GM19193 (cell line): ENCODE measurements around the gene TNS1.

ENCODE experiments used
- POLR2A ChIP-seq: IDR thresholded peaks from 4 replicates; pipeline ENCODE4 v1.6.1; 2011; ENCODE audit not compliant: insufficient read depth, insufficient read length; ENCODE audit errors: extremely low read depth

TNS1 gene

DNA sequence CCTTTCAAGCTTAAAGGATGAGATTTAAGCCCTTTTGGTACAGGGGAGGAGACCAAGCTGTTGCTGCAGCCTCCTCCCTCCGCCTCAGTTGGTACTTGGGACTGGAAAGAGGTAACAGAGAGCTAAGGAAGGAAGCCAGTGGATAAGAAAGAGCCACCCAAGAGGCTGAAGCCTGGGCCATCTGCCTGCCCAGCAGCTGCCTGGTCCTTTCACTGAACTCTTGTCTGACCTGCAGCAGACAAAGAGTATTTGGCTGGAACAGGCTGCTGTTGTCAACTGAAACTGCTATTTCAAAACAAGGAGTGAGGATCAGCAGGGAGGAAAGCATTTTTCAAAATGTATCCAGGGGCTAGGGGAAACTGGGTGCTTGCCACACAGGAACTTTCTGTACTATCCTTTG is 30.3 kb downstream of the TNS1 start:
- TF ChIP-seq POLR2A, result no peak

DNA sequence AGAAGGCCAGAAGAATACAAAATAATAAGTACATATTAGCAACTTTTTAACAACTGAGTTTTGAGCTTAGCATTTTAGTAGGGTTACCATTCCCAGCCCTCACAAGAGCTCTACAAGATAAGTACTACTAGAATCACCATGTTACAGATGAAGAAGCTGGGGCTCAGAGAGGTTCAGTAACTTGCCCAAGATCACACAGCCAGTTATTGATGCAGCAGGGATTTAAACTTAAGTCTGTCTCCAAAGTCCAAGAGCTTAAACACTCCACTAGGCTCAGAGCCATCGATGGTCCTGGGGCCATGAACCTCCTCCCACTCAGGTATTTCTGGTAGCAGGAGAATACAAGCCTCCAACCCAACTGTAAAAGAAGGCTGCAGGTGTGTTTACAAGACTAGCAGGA is 30.8 kb downstream of the TNS1 start:
- TF ChIP-seq POLR2A, result no peak

DNA sequence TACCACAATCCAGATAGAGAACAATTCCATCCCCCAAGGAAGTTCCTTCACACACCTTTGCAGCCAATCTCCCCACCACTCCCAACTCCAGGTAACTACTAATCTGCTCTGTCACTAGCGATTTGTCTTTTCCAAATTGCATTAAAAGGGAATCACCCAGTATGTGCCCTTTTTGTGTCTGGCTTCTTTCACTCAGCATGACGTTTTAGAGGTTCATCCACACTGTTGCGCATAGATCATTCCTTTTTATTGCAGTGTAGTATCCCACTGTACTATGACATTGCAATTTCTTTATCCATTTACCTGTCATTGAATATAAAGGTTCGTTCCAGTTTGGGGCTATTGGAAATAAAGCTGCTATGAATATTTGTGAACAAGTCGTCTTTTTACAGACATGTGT is 31.6 kb downstream of the TNS1 start:
- TF ChIP-seq POLR2A, result no peak

DNA sequence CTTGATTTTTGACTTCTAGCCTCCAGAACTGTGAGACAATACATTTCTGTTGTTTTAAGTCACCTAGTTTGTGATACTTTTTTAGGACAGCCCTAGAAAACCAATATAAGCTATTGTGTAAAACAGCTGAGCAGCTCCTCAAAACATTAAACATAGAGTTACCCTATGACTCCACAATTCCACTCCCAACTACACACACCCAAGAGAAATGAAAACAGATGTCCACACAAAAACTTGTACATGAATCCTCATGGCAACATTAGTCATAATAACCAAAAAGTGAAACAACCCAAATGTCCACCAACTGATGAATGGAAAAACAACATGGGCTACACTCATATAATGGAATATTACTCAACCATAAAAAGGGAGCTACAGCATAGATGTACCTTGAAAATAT is 32.6 kb downstream of the TNS1 start:
- no peak for TF ChIP-seq POLR2A

DNA sequence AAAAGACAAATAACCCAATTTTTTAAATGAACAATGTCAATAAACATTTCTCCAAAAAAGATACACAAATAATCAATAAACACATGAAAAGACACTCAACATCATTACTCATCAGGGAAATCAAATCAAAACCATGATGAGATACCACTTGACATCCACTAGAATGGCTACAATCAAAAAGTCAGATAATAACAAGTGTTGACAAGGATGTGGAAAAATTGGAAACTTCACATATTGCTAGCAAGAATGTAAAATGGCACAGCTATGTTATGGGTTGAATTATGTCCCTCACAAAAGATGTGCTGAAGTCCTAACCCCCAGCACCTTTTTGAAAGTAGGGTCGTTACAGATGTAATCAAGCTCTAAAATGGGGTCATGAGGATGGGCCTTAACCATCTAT is 33.2 kb downstream of the TNS1 start:
- TF ChIP-seq POLR2A, result no peak

DNA sequence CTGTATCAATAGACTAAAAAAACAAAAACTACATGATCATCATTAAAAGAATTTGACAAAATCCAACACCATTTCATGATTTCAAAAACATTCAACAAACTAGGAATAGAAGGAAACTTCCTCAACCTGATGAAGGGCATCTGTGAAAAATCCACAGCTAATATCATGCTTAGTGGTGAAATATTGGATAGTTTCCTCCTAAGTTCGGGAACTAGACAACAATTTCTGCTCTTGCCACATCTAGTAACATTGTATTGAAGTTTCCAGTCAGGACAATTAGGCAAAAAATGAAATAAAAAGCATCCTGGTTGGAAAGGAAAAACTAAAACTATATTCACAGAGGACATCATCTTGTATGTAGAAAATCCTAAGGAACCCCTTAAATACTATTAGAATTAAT is 34.8 kb downstream of the TNS1 start:
- TF ChIP-seq POLR2A, result no peak

DNA sequence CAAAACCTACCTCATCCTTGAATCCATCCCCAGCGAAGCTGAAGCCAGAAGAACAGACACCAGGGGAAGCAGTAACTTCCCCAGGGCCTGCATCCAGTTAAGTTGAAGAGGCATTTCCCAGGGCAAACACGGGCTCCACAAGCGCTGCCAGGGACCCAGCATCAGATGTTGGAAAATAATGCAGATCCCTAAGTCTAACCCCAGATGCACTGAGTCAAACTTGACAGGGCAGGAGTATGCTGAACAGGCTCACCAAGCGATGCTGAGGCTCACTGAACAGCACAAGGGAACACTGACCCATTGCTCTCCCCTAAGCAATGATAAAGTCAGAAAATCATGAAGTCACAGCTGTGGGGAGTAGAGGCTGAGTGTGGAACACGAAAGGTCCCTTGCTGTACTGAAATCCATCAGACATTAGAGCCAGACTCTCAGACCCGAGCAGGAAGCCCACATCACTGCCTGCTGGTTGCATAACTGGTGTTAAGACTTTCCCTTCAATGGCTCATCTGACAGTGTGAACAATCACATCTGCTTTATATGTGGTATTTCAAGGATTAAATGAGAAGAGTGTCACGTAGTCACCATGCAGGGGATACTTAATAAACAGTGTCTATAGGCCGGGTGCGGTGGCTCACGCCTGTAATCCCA is 36.2 kb downstream of the TNS1 start:
- TF ChIP-seq POLR2A, result no peak

DNA sequence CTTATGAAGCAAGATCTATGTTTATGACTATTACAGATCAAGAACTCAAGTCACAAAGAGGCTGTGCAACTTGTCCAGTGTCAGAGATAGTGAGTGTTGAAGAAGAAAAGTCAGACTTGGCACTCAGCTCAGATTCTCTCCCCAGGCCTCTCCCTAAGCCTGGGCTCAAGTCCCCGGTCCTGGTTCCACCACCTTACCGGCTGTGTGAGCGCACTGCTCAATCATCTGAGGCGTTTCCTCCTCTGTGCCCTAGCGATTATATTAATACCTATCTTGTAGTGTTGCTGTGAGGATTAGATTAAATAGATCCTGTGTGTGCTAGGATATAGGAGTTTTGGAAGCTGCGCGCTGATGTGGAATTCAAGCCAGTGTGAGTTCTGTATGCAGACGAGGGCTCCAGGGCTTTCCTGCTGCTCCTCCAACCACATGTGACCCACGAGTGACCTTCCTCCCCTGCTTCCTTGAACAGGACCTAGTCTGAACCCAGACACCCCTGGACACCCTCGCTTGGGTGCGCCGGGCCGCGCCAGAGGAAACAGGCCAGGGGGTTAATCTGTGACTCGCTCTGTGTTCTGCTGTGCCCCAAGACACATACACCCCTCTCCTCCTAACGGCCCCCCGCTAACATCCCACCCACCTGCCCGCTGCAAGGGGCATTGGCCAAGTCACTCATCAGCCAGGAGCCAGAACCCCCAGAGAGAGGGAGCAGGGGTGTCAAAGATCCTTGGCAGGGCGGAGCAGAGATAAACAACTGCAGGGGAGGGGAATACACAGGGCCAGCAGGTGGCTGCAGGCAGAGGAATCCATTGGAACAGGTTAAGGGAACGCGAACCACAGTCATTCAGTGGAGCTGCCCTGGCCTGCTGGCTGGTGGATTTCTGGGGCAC is 38.3 kb downstream of the TNS1 start:
- no peak for TF ChIP-seq POLR2A

DNA sequence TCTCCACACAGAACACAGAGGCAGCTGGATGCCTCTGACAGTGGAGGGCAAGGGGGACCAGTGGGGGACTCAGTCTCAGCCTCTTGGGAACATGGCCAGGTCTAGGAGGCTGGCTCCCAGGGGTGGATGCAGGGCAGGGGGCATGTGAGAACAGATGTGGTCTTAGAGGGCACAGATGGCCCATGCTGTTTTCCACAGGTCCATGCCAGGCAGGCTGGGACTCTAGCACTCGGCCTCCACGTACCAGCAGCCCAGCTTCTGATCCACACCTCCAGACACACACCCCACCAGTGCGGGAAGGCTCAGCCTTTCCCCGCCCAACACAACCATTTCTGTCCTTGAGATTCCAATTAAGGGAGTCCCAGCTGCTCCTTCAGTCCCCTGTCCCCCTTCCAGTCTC is 42.4 kb downstream of the TNS1 start:
- no peak for TF ChIP-seq POLR2A

DNA sequence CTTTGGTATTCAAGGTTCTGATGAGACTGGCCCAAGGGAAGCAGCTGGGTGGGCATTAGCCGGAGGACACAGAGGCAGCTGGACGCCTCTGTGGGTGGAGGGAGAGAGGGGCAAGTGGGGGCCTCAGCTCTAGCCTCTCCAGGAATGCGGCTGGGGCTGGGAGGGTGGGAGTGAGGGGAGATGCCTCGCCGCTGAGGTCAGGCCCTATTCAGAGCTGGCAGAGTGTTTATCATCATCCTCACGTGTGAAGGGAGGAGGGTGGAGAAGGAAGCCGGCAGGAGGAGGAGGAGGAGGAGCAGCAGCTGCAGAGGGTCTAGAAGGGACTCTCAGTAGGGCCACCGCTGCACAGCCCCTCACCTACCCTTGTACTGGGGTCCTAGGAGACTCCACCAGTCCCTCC is 43.1 kb downstream of the TNS1 start:
- no peak for TF ChIP-seq POLR2A

DNA sequence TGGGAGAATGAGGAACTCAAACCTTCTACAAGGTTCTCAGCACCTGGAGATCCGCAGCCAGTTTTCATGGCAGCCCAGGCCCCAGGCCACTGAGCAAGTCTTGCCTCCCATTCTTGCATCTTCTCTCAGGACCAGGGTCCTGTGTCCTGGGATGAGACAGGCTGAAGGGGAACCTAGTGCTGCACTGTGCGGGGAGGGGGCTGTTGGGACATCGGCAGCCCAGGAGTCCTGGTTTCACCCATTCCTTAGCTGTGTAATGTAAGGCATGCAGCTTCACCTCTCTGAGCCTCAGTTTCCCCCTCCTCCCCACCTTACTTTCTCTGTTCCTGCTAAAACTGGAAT is 43.9 kb downstream of the TNS1 start:
- TF ChIP-seq POLR2A, result no peak

DNA sequence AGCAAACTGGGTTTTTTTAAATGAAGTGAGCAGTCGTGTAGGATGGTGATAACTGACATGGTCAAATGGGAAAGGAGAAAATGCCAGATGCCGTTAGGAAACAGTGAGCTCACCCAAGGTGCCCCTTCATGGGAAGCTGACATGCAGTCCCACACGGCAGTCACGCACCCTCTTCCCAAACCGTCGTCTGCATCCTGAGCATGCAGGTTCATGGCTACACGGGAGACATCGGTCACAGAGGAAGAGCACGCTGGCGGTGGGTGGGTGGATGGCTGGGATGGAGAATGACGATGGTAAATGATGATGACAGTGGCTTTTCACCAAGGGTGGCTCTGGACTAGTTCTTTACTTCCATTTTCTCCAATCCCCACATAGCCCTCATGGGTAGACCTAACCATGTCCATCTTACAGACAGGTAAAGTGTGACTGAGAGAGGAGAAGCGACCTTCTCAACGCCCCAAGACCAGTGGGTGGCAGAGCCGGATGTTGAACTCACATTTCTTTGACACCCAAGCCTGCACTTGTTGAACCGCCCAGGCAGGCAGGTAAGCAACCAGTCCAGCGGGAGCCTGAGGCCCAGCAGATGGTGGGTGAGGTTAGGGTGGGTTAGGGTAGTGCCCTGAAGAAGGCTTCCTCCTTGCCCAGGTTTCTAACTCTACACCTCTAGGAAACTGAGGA is 44.5 kb downstream of the TNS1 start:
- no peak for TF ChIP-seq POLR2A

DNA sequence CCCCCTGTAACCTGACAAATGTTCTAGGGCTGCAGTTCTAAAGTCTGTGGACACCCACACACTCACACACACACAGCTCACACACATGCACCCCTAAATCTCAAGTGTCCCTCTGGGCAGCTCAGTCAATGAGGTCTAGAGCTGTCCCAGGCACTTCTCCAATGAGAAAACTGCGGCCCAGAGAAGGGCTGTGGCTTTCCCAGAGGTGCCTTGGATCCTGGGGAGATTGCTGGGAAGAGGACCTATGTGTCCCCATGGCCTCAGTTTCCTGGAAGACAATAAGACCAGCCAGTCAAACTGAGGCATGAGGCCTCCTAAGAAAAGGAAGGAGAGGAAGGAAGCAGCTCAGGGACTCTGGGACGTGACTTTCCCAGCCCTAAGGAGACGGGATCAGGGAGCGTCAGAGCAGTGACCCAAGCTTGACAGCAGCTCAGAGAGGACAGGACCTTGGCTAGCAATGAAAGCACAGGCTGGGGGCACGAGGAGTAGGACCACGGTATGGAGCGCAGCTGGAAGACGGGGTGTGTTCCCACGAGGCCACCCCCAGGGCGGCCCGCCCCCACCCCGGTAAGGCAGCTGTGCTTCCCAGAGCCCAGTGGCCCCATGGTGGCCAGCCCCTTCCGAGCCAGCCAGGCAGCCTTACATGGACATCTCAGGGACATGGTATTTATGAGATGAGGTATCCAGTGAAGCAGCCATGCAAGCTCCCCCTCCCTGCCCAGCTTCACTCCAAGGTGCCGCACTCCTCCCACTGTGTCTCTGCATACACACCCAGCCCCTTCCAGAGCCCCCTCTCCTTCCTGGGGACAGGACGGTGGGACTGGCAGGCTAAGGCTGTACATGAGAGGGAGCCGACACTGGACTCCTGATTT is 46.0 kb downstream of the TNS1 start:
- no peak for TF ChIP-seq POLR2A

DNA sequence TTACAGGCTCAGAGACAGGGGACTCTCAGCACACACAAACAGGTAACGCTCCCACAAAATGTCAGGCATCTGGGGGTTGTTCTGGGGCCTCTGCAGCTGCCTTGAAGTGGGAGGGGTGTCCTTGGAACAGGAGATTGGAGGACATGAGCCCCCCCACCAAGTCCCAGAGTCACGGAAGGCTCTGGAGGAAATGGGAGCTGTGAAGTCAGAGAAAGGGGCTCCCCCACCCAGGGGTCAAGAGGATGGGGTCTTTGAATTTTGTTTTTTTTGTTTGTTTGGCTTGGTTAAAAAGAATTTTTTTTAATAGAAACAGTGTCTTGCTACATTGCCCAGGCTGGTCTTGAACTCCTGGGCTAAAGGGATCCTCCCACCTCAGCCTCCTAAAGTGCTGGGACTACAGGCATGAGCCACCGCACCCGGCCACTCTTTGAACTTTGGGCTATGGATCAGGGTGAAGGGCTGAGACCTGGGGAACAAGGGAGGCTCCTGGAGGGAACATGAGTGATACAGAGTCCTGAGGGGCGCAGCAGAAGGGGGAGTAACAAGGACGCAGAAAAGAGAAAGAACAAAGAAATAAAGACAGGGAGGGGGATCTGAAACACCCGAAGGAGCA is 46.8 kb downstream of the TNS1 start:
- TF ChIP-seq POLR2A, result no peak
